Stomach (tissue), 9 donors: ENCODE data around the gene PTPN14. TPM values are rescaled to one million over a fixed set of nuclear protein-coding genes. Genes with fewer than 3 reads are reported as not detected.
A peak's percentile ranks its signal among the peaks of the same experiment; 100 is the strongest.

Experiments
- DNase-seq, 2 donors: peaks; one replicate each; pipeline versions ENCODE4 v3.0.0 to v3.0.0-alpha.2; 2013 to 2019
- H3K27ac ChIP-seq, 5 donors: fragments of 200-600 bp in 4 of 5; sonication (generic) in 4 of 5; one replicate each; pipeline ENCODE4 v1.5.1; 2013 to 2019; ENCODE audit warnings: mild to moderate bottlenecking in 1 of 5, moderate library complexity in 1 of 5
- H3K27me3 ChIP-seq, 3 donors: fragments of 200-600 bp; sonication (generic); one replicate each; pipeline ENCODE4 v1.5.1; 2017 to 2019; ENCODE audit warnings: mixed run types in 1 of 3
- H3K36me3 ChIP-seq, 4 donors: fragments of 200-600 bp; sonication (generic); 1 replicate in 3 of 4; 2 replicates in 1 of 4; pipeline ENCODE4 v1.5.1; 2016 to 2019
- H3K4me1 ChIP-seq, 4 donors: fragments of 200-600 bp; sonication (generic); one replicate each; pipeline ENCODE4 v1.5.1; 2016 to 2019
- H3K4me3 ChIP-seq, 4 donors: fragments of 200-600 bp; sonication (generic) in 3 of 4; one replicate each; pipeline ENCODE4 v1.5.1; 2016 to 2019; ENCODE audit warnings: mild to moderate bottlenecking in 1 of 4
- H3K9me3 ChIP-seq, 4 donors: fragments of 200-600 bp; sonication (generic); one replicate each; pipeline ENCODE4 v1.5.1; 2016 to 2019
- EP300 ChIP-seq: sonication (generic); formaldehyde crosslinking; IDR thresholded peaks from one replicate; pipeline ENCODE4 v1.6.1; 2017; ENCODE audit warnings: antibody characterized with exemption
- POLR2A ChIP-seq, 4 donors: fragments of 450-650 bp; IDR thresholded peaks; one replicate each; pipeline ENCODE4 v1.6.1; 2016; ENCODE audit warnings: antibody characterized with exemption in 4 of 4, control low read depth in 2 of 4, mild to moderate bottlenecking in 1 of 4, moderate library complexity in 1 of 4
- POLR2AphosphoS5 ChIP-seq, 3 donors: sonication (generic); formaldehyde crosslinking; IDR thresholded peaks; one replicate each; pipeline ENCODE4 v1.6.1; 2016; ENCODE audit warnings: antibody characterized with exemption in 3 of 3
- WGBS, 5 donors: extraction: QIAGEN DNeasy Blood & Tissue Kit in 3 of 5; methylation state at CpG; one replicate each; pipeline versions ENCODE4 v1.1.5 to v1.1.7; 2013 to 2018; 5-methylcytosine and 5-hydroxymethylcytosine counted together
- intact Hi-C: fragments of 100-400 bp; cut with DNase I; formaldehyde crosslinking; loops from one replicate; pipeline ENCODE4 v1.15.1; 2023; ENCODE audit warnings: low total_unique reads
- polyA plus RNA-seq, 3 donors: library from polyadenylated mRNA; stranded (reverse); fragments of 200-250 nt; gene quantifications; one replicate each; pipeline ENCODE4 v1.2.3, GENCODE V29; 2013
- total RNA-seq, 5 donors: library from RNA; depleted of rRNA; stranded (reverse); fragments of >200 nt; gene quantifications; one replicate each; pipeline versions ENCODE4 v1.1.0 to v1.2.3, GENCODE V29; 2014 to 2016
- TF ChIP-seq, protein P1 (sequence below), 7 experiments: fragments of 450-650 bp in 4 of 7; fragments of 200-600 bp in 3 of 7; sonication (generic) in 3 of 7; IDR thresholded peaks; one replicate each; pipeline ENCODE4 v1.5.1; 2016 to 2019; ENCODE audit warnings: antibody characterized with exemption in 7 of 7, control low read depth in 2 of 7, mild to moderate bottlenecking in 1 of 7
- donor health status: healthy with polysubstance abuse.
- donor health status: Bipolar disorder and iron deficiency.
- donor health status: healthy.

PTPN14 gene
- total and polyA plus RNA-seq, 8 donors, result 1.7 to 44.6 (median 9.8) TPM

GRCh38 chr1:214417545-214418210 lies 133.7 kb downstream of the PTPN14 start:
- H3K27ac ChIP-seq, result peak overlapping the region in 2 of 5 donors; percentile 9 to 11
- intact Hi-C loops, result no loop called here
- WGBS, 5 donors, result 85 to 92% (median 88%) methylated on average over 9 of the region's 9 CpGs

DNA sequence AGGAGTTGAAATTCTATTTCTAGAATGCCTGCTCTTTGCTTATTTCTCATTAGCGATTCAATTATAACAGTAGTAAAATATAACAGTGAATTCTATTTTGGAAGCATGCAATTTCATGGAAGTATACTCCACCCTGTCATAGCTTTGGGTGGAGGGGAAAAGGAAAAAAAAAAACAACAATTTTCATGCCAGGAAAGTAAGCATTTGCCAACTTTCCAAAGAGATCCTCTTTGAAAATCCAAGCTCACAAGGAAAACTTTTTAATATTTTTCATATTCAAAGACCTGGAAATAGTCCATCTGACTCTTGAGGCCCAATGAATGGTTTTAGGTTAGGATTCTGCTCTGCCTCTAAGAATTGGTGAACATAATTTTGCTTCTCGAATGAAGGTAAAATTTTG lies 134.5 kb downstream of the PTPN14 start:
- TF ChIP-seq POLR2AphosphoS5 (IDR thresholded peaks at IDR 0.05) (no peak), POLR2A (IDR thresholded peaks at IDR 0.05) (no peak), EP300 (no peak)
- TF ChIP-seq, protein P1, sequence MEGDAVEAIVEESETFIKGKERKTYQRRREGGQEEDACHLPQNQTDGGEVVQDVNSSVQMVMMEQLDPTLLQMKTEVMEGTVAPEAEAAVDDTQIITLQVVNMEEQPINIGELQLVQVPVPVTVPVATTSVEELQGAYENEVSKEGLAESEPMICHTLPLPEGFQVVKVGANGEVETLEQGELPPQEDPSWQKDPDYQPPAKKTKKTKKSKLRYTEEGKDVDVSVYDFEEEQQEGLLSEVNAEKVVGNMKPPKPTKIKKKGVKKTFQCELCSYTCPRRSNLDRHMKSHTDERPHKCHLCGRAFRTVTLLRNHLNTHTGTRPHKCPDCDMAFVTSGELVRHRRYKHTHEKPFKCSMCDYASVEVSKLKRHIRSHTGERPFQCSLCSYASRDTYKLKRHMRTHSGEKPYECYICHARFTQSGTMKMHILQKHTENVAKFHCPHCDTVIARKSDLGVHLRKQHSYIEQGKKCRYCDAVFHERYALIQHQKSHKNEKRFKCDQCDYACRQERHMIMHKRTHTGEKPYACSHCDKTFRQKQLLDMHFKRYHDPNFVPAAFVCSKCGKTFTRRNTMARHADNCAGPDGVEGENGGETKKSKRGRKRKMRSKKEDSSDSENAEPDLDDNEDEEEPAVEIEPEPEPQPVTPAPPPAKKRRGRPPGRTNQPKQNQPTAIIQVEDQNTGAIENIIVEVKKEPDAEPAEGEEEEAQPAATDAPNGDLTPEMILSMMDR (IDR thresholded peaks at IDR 0.05), result no peak
- peak overlapping the region in 1 of 5 donors; percentile 14 for H3K27ac ChIP-seq
- H3K27me3 ChIP-seq, result no peaks in the 10 kb centered on the region
- no peaks in the 10 kb centered on the region for H3K36me3 ChIP-seq
- no peak for DNase-seq
- intact Hi-C loops, result no loop called here
- no peaks in the 10 kb centered on the region for H3K9me3 ChIP-seq
- H3K4me3 ChIP-seq, result no peak overlapping the region
- peaks cover 0 to 39% (median 20%) of the 10 kb centered on the region in 4 donors for H3K4me1 ChIP-seq
- 56 to 93% (median 86%) methylated on average over 2 of the region's 2 CpGs for WGBS, 5 donors

More at GRCh38 chr1:214417545-214418210, 133.7 kb downstream of the PTPN14 start:
- no peak overlapping the region for H3K4me3 ChIP-seq
- H3K27me3 ChIP-seq, result no peaks in the 10 kb centered on the region
- H3K4me1 ChIP-seq, result peaks cover 0 to 39% (median 20%) of the 10 kb centered on the region in 4 donors
- TF ChIP-seq, protein P1 (IDR thresholded peaks at IDR 0.05), result no peak
- TF ChIP-seq POLR2AphosphoS5 (IDR thresholded peaks at IDR 0.05) (no peak), POLR2A (IDR thresholded peaks at IDR 0.05) (no peak), EP300 (no peak)
- H3K36me3 ChIP-seq, result no peaks in the 10 kb centered on the region
- H3K9me3 ChIP-seq, result no peaks in the 10 kb centered on the region
- no peak for DNase-seq

DNA sequence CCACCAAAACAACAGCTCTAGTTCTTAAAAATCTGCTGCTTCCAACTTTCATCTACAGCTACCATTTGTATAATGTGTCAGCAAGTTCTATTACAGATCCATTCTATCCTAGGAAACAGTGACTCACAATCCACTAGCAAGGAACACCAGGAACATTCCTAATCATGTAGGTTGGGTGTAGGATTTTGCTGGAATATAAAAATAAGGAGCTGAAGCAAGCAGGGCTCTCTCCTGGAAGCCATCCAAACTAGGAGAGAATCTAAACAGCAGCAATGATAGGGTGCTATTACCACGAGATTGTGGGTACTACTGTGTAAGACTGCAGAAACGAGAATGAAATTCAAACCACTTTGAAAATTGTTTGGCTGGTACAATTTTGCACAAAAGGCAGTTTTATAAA lies 135.0 kb downstream of the PTPN14 start:
- no peaks in the 10 kb centered on the region for H3K27me3 ChIP-seq
- peaks cover 0 to 39% (median 20%) of the 10 kb centered on the region in 4 donors for H3K4me1 ChIP-seq
- H3K36me3 ChIP-seq, result peaks cover 0 to under 1% (median 0%) of the 10 kb centered on the region in 4 donors
- intact Hi-C loops, result no loop called here
- no peaks in the 10 kb centered on the region for H3K9me3 ChIP-seq
- H3K27ac ChIP-seq, result peak overlapping the region in 1 of 5 donors; percentile 14
- DNase-seq, result peak in 1 of 2 donors; percentile 23
- 8 to 25% (median 16%) methylated on average over 2 of the region's 2 CpGs for WGBS, 5 donors
- TF ChIP-seq POLR2A (IDR thresholded peaks at IDR 0.05), result no peak
- TF ChIP-seq POLR2AphosphoS5 (IDR thresholded peaks at IDR 0.05), result no peak
- TF ChIP-seq, protein P1 (IDR thresholded peaks at IDR 0.05), result no peak
- H3K4me3 ChIP-seq, result no peak overlapping the region

DNA sequence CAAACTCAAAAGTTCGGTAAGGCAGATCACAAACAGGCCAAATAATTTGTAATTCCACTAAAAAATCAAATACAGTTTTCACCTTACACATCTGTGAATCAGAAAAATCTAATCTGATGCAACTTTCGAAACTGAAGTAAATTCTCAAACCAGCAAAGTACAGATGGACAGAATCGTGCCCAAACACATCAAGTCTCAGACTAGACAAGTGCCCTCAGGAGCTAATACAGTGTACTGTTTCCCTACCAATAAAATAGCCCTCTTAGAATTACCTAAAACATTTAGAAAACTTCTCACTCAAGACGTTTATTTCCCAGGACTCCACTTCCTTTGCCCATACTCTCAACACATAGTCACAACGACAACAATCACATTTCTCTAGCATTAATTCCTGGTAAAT lies 136.3 kb downstream of the PTPN14 start:
- TF ChIP-seq EP300 (no peak), POLR2A (IDR thresholded peaks at IDR 0.05) (no peak), POLR2AphosphoS5 (IDR thresholded peaks at IDR 0.05) (no peak)
- TF ChIP-seq, protein P1 (IDR thresholded peaks at IDR 0.05), result no peak
- no peak overlapping the region for H3K27ac ChIP-seq
- no peak overlapping the region for H3K4me3 ChIP-seq
- WGBS, 5 donors, result 77 to 89% (median 83%) methylated on average over 5 of the region's 5 CpGs
- no peaks in the 10 kb centered on the region for H3K9me3 ChIP-seq
- H3K27me3 ChIP-seq, result no peaks in the 10 kb centered on the region
- intact Hi-C loops, result no loop called here
- peaks cover 0 to 39% (median 20%) of the 10 kb centered on the region in 4 donors for H3K4me1 ChIP-seq
- H3K36me3 ChIP-seq, result peaks cover 3 to 13% (median 9%) of the 10 kb centered on the region in 4 donors
- DNase-seq, result no peak
